Gastroesophageal sphincter (tissue), 4 donors: ENCODE data around the gene DHRSX. TPM values are rescaled to one million over a fixed set of nuclear protein-coding genes. Genes with fewer than 3 reads are reported as not detected.
"Not testable (repeated sequence)": the region's sequence is repeated elsewhere in the genome, so short reads cannot be mapped to it uniquely, and the experiment has no call there.

ENCODE experiments used
- ATAC-seq: fragments of 150-250 bp; one replicate; pipeline ENCODE4 v1.9.1; 2016; ENCODE audit warnings: mild to moderate bottlenecking, moderate library complexity
- H3K27ac ChIP-seq, 4 donors: fragments of 200-600 bp; sonication (generic) in 3 of 4; 1 replicate in 3 of 4; 2 replicates in 1 of 4; pipeline ENCODE4 v1.5.1; 2016 to 2019
- H3K27me3 ChIP-seq: fragments of 200-600 bp; sonication (generic); one replicate; pipeline ENCODE4 v1.5.1; 2019
- H3K36me3 ChIP-seq, 2 donors: fragments of 200-600 bp; sonication (generic); one replicate each; pipeline ENCODE4 v1.5.1; 2019; ENCODE audit warnings: control low read depth in 1 of 2
- H3K4me1 ChIP-seq, 3 donors: fragments of 200-600 bp; sonication (generic); 1 replicate in 2 of 3; 2 replicates in 1 of 3; pipeline ENCODE4 v1.5.1; 2016 to 2019; ENCODE audit warnings: control low read depth in 2 of 3
- H3K4me3 ChIP-seq, 2 donors: fragments of 200-600 bp; sonication (generic); one replicate each; pipeline ENCODE4 v1.5.1; 2019; ENCODE audit warnings: mild to moderate bottlenecking in 1 of 2, moderate library complexity in 1 of 2
- H3K9me3 ChIP-seq, 3 donors: fragments of 200-600 bp; sonication (generic); one replicate each; pipeline ENCODE4 v1.5.1; 2017 to 2019; ENCODE audit warnings: control low read depth in 2 of 3
- EP300 ChIP-seq: sonication (generic); formaldehyde crosslinking; IDR thresholded peaks from one replicate; pipeline ENCODE4 v1.6.1; 2017; ENCODE audit warnings: antibody characterized with exemption, mild to moderate bottlenecking
- POLR2A ChIP-seq, 2 donors: fragments of 450-650 bp; IDR thresholded peaks; one replicate each; pipeline ENCODE4 v1.6.1; 2017; ENCODE audit warnings: antibody characterized with exemption in 2 of 2, mild to moderate bottlenecking in 2 of 2, moderate library complexity in 1 of 2
- POLR2AphosphoS5 ChIP-seq: sonication (generic); formaldehyde crosslinking; IDR thresholded peaks from one replicate; pipeline ENCODE4 v1.6.1; 2017; ENCODE audit warnings: antibody characterized with exemption
- WGBS, 2 donors: methylation state at CpG; one replicate each; pipeline ENCODE4 v1.1.5; 2018; ENCODE audit warnings: low coverage in 1 of 2; 5-methylcytosine and 5-hydroxymethylcytosine counted together
- total RNA-seq, 4 donors: library from RNA; depleted of rRNA; stranded (reverse); fragments of >200 nt; gene quantifications; one replicate each; pipeline ENCODE4 v1.1.0, GENCODE V29; 2016
- TF ChIP-seq, protein P1 (sequence below), 4 experiments: fragments of 200-600 bp in 2 of 4; fragments of 450-650 bp in 2 of 4; sonication (generic) in 1 of 4; IDR thresholded peaks; one replicate each; pipeline ENCODE4 v1.5.1; 2017 to 2019; ENCODE audit warnings: antibody characterized with exemption in 4 of 4, mild to moderate bottlenecking in 2 of 4, moderate library complexity in 2 of 4

The DHRSX gene
- total RNA-seq, 4 donors from 2014 or later: 16.8 to 26.3 (median 21.1) TPM

DNA sequence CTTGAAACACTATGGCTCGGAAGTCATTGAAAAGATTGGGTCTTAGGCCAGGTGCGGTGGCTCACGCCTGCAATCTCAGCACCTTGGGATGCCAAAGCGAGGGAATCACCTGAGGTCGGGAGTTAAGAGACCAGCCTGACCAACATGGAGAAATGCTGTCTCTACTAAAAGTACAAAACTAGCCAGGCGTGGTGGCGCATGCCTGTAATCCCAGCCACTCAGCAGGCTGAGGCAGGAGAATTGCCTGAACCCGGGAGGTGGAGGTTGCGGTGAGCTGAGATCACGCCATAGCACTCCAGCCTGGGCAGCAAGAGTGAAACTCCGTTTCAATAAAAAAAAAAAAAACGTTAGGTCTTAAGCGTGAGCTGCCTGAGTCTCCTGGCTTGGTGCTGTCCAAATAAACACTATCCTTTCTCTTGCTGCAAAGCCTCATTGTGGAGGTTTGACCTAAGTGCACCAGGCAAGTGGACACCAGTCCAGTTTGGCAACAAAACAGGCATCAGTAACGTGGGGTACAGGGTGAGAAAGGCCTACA is 185.9 kb downstream of the DHRSX start:
- Histone ChIP-seq H3K27me3 (no peaks in the 10 kb centered on the region), H3K27ac (no peak overlapping the region), H3K36me3 (peaks cover 0 to 8% of the 10 kb centered on the region in 2 donors), H3K4me3 (no peak overlapping the region), H3K9me3 (no peaks in the 10 kb centered on the region), H3K4me1 (peaks cover 0 to 4% (median 0%) of the 10 kb centered on the region in 3 donors)
- 71 to 86% methylated on average over 8 to 13 of the region's 14 CpGs for WGBS, 2 donors
- TF ChIP-seq, protein P1, sequence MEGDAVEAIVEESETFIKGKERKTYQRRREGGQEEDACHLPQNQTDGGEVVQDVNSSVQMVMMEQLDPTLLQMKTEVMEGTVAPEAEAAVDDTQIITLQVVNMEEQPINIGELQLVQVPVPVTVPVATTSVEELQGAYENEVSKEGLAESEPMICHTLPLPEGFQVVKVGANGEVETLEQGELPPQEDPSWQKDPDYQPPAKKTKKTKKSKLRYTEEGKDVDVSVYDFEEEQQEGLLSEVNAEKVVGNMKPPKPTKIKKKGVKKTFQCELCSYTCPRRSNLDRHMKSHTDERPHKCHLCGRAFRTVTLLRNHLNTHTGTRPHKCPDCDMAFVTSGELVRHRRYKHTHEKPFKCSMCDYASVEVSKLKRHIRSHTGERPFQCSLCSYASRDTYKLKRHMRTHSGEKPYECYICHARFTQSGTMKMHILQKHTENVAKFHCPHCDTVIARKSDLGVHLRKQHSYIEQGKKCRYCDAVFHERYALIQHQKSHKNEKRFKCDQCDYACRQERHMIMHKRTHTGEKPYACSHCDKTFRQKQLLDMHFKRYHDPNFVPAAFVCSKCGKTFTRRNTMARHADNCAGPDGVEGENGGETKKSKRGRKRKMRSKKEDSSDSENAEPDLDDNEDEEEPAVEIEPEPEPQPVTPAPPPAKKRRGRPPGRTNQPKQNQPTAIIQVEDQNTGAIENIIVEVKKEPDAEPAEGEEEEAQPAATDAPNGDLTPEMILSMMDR (IDR thresholded peaks at IDR 0.05): no peak
- no peak for TF ChIP-seq EP300
- TF ChIP-seq POLR2AphosphoS5: no peak
- no peak for TF ChIP-seq POLR2A (IDR thresholded peaks at IDR 0.05)
- ATAC-seq: no peak

DNA sequence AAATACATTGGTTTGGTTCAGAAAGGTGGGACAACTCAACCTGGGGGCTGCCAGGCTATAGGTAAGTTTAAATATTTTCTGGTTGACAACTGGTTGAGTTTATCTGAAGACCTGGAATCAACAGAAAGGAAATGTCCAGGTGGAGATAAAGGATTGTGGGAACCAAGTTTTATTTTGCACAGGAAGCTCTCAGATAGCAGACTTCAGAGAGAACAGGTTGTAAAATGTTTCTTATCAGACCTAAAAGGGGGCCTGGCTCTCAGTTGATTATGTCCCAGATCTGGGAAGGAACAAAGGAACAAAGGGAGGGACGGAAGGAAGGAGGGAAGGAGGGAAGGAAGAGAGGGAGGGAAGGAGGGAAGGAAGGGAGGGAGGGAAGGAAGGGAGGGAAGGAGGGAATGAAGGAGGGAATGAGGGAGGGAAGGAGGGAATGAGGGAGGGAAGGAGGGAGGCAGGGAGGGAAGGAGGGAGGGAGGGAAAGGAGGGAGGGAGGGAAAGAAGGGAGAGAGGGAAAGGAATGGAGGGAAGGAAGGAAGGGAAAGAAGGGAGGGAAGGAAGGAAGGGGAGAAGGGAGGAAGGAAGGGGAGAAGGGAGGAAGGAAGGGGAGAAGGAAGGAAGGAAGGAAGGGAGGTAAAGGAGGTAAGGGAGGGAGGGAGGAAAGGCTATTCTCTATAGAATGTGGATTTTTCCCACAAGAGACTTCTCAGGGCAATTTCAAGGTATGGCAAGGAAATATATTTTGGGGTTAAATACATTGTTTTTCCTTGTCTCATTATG is 186.7 kb downstream of the DHRSX start:
- Histone ChIP-seq H3K9me3 (no peaks in the 10 kb centered on the region), H3K4me3 (no peak overlapping the region), H3K36me3 (peaks cover 0 to 11% of the 10 kb centered on the region in 2 donors), H3K27ac (no peak overlapping the region), H3K27me3 (no peaks in the 10 kb centered on the region), H3K4me1 (peaks cover 0 to 4% (median 0%) of the 10 kb centered on the region in 3 donors)
- no peak for ATAC-seq
- TF ChIP-seq POLR2AphosphoS5 (no peak), POLR2A (IDR thresholded peaks at IDR 0.05) (no peak), EP300 (no peak)
- TF ChIP-seq, protein P1 (IDR thresholded peaks at IDR 0.05): no peak
- no CpG with 5 or more reads among the region's 1 CpG for WGBS, 2 donors

DNA sequence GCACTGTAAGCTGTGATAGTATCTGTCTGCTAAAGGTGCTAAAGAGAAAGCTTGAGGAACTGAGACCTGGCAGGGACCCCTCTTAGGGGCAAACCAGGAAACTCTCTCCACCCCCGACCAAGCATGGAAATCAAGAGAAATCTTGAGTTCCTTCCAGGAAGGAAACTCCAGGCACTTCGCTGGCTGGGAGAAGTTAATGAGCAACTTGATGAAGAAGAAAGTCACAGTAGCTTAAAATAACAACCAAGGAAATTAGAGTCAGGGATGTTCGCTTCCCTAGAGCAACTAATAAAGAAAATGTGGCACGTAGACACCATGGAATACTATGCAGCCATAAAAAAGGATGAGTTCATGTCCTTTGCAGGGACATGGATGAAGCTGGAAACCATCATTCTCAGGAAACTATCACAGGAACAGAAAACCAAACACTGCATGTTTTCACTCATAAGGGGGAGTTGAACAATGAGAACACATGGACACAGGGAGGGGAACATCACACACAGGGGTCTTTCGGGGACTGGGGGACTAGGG is 188.7 kb downstream of the DHRSX start:
- H3K9me3 ChIP-seq, H3K27ac ChIP-seq, H3K4me3 ChIP-seq, H3K27me3 ChIP-seq, ATAC-seq, H3K4me1 ChIP-seq: not testable (repeated sequence)
- peaks cover 0 to 11% of the 10 kb centered on the region in 2 donors for H3K36me3 ChIP-seq
- WGBS, 2 donors: 83 to 88% methylated on average over 2 to 5 of the region's 5 CpGs

DNA sequence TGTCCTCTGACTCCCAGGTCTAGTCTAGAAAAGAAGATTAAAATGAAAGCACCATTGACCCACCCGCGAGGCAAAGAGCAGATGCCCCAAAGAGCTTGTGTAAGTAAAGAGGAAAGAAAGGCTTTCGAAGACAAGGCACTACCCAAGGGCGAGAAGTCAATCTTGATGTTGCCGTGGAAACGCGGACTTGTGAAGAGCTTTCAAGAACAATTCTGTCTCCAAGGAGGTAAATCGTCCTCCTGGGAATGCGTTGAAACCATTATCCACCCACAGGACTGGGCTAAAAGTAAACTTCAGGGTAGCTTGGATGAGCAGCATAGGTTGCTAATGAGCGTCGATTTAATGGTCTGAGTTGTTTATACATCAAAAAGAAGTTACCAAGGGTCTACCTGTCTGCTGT is 189.3 kb downstream of the DHRSX start:
- 52 to 54% methylated on average over 11 of the region's 11 CpGs for WGBS, 2 donors
- Histone ChIP-seq H3K4me1 (no peaks in the 10 kb centered on the region), H3K27ac (no peak overlapping the region), H3K27me3 (no peaks in the 10 kb centered on the region), H3K4me3 (no peak overlapping the region), H3K9me3 (no peaks in the 10 kb centered on the region), H3K36me3 (peaks cover 0 to 11% of the 10 kb centered on the region in 2 donors)
- TF ChIP-seq POLR2AphosphoS5 (no peak), POLR2A (IDR thresholded peaks at IDR 0.05) (no peak), EP300 (no peak)
- TF ChIP-seq, protein P1 (IDR thresholded peaks at IDR 0.05): no peak
- ATAC-seq: no peak

DNA sequence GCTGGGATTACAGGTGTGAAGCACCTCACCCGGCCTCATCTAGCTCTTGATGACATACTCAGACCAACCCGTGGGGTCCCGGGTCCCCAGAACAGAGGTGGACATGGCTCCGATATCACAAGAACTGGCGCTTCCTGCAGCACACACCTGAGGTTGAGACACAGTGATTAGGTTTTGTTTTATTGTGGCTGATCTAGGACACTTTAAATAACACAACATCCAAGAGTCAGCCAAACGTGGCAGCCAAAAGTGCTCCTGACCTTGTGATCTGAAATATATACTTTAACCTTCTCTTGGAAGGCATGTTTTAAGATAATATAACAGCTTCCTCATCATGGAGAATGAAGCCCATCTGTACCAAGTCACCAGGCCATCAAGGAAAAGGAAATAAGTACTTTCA is 198.9 kb downstream of the DHRSX start:
- no peak overlapping the region for H3K27ac ChIP-seq
- ATAC-seq: no peak
- no peak overlapping the region for H3K4me3 ChIP-seq
- TF ChIP-seq, protein P1 (IDR thresholded peaks at IDR 0.05): no peak
- TF ChIP-seq POLR2AphosphoS5 (no peak), EP300 (no peak), POLR2A (IDR thresholded peaks at IDR 0.05) (no peak)
- WGBS, 2 donors: 45 to 80% methylated on average over 1 of the region's 6 CpGs
- H3K4me1 ChIP-seq: no peaks in the 10 kb centered on the region
- peaks cover 0 to 6% of the 10 kb centered on the region in 2 donors for H3K36me3 ChIP-seq
- H3K27me3 ChIP-seq: no peaks in the 10 kb centered on the region
- H3K9me3 ChIP-seq: no peaks in the 10 kb centered on the region
